ENCODE measurements around the gene MAN2B1. TPM values are rescaled to one million over a fixed set of nuclear protein-coding genes. Genes with fewer than 3 reads are reported as not detected.

The MAN2B1 gene
- total and polyA plus RNA-seq, 2 experiments from 2014 or later: 33.2 to 60.8 TPM

DNA sequence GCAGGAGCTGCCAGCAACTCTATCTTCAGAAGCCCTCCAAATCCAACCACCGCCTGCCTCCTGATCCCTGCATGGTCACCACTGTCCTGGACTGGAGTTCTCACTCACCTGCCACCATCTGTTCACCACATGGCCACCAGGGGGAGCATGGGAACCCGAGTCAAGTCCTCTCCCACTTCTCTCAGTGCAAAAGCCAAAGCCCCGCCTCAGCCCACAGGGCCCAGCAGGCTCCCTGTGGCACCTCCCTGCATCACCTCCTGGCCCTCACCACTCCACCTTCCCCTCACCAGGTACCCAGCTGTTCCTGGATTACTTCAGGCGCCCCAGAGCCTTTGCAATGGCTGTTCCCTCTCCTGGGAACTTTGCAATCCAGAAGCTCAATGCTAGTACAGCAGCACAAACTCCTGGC lies 9.8 kb upstream of the MAN2B1 start:
- TF ChIP-seq NANOG (IDR thresholded peaks at IDR 0.05; ENCODE audit: borderline replicate concordance) (no peak), EZH2phosphoT487 (IDR thresholded peaks at IDR 0.05; ENCODE audit: unreplicated experiment) (no peak)
- TF ChIP-seq, protein P1, sequence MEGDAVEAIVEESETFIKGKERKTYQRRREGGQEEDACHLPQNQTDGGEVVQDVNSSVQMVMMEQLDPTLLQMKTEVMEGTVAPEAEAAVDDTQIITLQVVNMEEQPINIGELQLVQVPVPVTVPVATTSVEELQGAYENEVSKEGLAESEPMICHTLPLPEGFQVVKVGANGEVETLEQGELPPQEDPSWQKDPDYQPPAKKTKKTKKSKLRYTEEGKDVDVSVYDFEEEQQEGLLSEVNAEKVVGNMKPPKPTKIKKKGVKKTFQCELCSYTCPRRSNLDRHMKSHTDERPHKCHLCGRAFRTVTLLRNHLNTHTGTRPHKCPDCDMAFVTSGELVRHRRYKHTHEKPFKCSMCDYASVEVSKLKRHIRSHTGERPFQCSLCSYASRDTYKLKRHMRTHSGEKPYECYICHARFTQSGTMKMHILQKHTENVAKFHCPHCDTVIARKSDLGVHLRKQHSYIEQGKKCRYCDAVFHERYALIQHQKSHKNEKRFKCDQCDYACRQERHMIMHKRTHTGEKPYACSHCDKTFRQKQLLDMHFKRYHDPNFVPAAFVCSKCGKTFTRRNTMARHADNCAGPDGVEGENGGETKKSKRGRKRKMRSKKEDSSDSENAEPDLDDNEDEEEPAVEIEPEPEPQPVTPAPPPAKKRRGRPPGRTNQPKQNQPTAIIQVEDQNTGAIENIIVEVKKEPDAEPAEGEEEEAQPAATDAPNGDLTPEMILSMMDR (conservative IDR thresholded peaks at IDR 0.05; ENCODE audit: low read depth in 2 of 2): peak; percentile 84 to 92
- TF ChIP-seq, protein P2, sequence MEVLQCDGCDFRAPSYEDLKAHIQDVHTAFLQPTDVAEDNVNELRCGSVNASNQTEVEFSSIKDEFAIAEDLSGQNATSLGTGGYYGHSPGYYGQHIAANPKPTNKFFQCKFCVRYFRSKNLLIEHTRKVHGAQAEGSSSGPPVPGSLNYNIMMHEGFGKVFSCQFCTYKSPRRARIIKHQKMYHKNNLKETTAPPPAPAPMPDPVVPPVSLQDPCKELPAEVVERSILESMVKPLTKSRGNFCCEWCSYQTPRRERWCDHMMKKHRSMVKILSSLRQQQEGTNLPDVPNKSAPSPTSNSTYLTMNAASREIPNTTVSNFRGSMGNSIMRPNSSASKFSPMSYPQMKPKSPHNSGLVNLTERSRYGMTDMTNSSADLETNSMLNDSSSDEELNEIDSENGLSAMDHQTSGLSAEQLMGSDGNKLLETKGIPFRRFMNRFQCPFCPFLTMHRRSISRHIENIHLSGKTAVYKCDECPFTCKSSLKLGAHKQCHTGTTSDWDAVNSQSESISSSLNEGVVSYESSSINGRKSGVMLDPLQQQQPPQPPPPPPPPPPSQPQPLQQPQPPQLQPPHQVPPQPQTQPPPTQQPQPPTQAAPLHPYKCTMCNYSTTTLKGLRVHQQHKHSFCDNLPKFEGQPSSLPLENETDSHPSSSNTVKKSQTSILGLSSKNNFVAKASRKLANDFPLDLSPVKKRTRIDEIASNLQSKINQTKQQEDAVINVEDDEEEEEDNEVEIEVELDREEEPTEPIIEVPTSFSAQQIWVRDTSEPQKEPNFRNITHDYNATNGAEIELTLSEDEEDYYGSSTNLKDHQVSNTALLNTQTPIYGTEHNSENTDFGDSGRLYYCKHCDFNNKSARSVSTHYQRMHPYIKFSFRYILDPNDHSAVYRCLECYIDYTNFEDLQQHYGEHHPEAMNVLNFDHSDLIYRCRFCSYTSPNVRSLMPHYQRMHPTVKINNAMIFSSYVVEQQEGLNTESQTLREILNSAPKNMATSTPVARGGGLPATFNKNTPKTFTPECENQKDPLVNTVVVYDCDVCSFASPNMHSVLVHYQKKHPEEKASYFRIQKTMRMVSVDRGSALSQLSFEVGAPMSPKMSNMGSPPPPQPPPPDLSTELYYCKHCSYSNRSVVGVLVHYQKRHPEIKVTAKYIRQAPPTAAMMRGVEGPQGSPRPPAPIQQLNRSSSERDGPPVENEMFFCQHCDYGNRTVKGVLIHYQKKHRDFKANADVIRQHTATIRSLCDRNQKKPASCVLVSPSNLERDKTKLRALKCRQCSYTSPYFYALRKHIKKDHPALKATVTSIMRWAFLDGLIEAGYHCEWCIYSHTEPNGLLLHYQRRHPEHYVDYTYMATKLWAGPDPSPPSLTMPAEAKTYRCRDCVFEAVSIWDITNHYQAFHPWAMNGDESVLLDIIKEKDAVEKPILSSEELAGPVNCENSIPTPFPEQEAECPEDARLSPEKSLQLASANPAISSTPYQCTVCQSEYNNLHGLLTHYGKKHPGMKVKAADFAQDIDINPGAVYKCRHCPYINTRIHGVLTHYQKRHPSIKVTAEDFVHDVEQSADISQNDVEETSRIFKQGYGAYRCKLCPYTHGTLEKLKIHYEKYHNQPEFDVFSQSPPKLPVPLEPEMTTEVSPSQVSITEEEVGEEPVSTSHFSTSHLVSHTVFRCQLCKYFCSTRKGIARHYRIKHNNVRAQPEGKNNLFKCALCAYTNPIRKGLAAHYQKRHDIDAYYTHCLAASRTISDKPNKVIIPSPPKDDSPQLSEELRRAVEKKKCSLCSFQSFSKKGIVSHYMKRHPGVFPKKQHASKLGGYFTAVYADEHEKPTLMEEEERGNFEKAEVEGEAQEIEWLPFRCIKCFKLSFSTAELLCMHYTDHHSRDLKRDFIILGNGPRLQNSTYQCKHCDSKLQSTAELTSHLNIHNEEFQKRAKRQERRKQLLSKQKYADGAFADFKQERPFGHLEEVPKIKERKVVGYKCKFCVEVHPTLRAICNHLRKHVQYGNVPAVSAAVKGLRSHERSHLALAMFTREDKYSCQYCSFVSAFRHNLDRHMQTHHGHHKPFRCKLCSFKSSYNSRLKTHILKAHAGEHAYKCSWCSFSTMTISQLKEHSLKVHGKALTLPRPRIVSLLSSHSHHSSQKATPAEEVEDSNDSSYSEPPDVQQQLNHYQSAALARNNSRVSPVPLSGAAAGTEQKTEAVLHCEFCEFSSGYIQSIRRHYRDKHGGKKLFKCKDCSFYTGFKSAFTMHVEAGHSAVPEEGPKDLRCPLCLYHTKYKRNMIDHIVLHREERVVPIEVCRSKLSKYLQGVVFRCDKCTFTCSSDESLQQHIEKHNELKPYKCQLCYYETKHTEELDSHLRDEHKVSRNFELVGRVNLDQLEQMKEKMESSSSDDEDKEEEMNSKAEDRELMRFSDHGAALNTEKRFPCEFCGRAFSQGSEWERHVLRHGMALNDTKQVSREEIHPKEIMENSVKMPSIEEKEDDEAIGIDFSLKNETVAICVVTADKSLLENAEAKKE (CRISPR knock-in tag; IDR thresholded peaks at IDR 0.05): no peak
- Histone ChIP-seq H3F3A (replicated peaks; ENCODE audit: low read depth) (peaks cover 35% of the 10 kb centered on the region), H4K20me1 (replicated peaks; ENCODE audit: insufficient read depth) (peaks cover 13% of the 10 kb centered on the region), H3K4me2 (no peak overlapping the region), H3K36me3 (ENCODE audit: insufficient read depth) (peaks cover 31% of the 10 kb centered on the region; the same call in 1 of the 2 replicates), H2AFZ (no peak overlapping the region), H3K4me3 (no peak overlapping the region), H3K79me2 (replicated peaks; ENCODE audit: insufficient read depth) (peaks cover 9% of the 10 kb centered on the region), H3K4me1 (ENCODE audit: insufficient read depth) (no peaks in the 10 kb centered on the region), H3K27me3 (ENCODE audit: insufficient read depth) (no peaks in the 10 kb centered on the region), H3K9me2 (ENCODE audit: insufficient read depth) (no peaks in the 10 kb centered on the region), H3K27ac (ENCODE audit: low read depth) (no peak overlapping the region)
- Mint-ChIP-seq H3K36me3 (ENCODE audit: low read depth) (peaks cover 82% of the 10 kb centered on the region), H3K4me3 (no peak overlapping the region), H3K27me3 (ENCODE audit: insufficient read depth, low read depth, poor library complexity) (peaks cover 33% of the 10 kb centered on the region), H3K27ac (peak overlapping the region; percentile 77), H3K4me1 (peaks cover 2% of the 10 kb centered on the region), H3K9me3 (peaks cover 4% of the 10 kb centered on the region; the same call in 2 of the 3 replicates)
- DNase-seq (ENCODE audit: low spot score) (peak; percentile 96), ATAC-seq (peak; percentile 61)
